Stimulated activated CD8-positive, alpha-beta memory T cell treated with anti-CD3 and anti-CD28 coated beads, Interleukin-15, amount 100 ng/mL, for 24 hours (primary cell): ENCODE results near the gene SAMD11.

Experiments
- DNase-seq: peaks from one replicate; pipeline ENCODE4 v3.0.0-alpha.2; 2020; ENCODE audit warnings: low read depth

Gene SAMD11

GRCh38 chr1:917466-918091 lies 6.1 kb upstream of the SAMD11 start:
- no peak for DNase-seq

DNA sequence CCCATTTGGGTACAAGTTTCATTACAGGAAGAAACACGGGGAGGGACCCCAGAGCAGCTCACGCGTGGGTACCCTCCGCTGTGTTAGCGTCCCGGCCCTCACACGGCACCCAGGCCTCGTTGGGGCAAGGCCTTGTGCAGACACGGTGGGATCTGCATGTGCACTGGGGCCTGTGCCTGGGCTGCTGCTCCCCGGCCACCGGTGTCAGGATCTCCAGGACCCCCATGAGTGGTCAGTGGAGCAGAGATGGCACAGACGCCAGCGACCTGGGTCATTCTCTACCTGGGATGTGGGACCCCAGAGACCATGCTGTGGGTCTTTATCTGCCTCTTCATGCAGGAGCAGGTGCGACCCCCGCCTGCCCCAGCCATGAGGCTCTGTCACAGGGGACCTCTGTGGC lies 5.4 kb upstream of the SAMD11 start:
- DNase-seq, result no peak

DNA sequence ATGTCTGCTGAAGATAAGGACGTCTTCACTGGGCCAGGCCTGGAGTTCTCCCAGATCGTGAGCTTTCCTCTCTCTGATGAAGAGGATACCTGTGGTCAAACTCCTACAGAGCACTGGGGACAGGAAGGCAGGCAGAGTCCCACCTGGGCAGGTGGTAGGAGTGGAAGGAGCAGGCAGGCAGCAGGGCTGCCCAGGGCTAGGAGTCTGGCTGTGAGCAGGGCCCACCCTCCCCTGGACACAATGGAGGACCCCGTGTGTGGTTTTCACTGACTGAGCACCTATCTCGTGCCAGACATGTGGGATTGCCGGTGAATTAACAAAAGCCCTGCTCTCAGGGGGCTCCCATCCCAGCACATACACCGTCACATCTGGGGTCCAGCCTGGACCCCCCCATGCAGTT lies 4.9 kb upstream of the SAMD11 start:
- DNase-seq, result no peak

GRCh38 chr1:919271-919872 lies 4.4 kb upstream of the SAMD11 start:
- no peak for DNase-seq

- DNase-seq, result no peak
Observed at GRCh38 chr1:920010-920409, 3.7 kb upstream of the SAMD11 start.

DNA sequence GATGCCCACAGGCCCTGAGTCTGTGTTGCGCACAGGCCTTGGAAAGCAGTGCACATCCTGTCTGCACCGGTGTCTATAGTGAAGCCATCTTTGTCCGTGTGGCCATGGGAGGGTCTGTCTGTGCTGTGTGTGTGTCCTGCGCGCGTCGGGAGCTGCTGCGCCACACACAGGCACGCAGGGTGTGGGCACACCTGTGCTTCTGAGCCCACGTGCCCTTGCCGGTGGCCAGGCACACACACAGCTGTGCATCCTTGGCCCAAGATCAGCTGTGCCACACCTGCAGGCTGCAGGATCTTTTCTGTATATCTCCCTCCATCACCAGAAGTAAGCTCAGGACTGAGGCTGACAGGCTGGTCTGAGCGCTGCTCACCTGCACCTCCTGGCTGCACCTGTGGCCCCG lies 3.2 kb upstream of the SAMD11 start:
- DNase-seq, result no peak

- no peak for DNase-seq
Observed at GRCh38 chr1:921011-921837, 2.5 kb upstream of the SAMD11 start.

DNA sequence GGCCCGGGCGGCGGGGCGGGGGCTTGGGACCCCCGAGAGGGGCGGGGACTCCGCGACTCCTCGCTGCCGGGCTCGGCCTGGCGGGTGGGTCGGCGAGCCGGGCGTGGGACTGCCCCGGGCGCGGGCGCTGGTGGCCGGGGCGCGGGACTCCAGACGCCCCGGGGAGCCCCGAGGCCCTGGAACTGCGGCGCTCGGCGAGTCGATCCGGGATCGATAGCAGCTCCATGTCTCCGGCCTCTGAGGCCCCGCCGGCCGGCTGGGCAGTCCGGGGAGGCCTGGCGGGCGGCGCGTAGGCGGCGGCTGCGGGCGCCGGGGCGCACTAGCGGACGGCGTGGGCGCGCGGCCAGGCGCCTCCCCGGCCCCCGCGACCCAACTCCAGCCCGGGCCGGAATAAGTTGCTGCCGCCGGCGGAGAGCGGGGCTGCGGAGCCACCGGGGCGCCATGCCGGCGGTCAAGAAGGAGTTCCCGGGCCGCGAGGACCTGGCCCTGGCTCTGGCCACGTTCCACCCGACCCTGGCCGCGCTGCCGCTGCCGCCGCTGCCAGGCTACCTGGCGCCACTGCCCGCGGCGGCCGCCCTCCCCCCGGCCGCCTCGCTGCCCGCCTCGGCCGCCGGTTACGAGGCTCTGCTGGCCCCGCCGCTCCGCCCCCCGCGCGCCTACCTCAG lies 400 bp downstream of the SAMD11 start:
- DNase-seq, result no peak

DNA sequence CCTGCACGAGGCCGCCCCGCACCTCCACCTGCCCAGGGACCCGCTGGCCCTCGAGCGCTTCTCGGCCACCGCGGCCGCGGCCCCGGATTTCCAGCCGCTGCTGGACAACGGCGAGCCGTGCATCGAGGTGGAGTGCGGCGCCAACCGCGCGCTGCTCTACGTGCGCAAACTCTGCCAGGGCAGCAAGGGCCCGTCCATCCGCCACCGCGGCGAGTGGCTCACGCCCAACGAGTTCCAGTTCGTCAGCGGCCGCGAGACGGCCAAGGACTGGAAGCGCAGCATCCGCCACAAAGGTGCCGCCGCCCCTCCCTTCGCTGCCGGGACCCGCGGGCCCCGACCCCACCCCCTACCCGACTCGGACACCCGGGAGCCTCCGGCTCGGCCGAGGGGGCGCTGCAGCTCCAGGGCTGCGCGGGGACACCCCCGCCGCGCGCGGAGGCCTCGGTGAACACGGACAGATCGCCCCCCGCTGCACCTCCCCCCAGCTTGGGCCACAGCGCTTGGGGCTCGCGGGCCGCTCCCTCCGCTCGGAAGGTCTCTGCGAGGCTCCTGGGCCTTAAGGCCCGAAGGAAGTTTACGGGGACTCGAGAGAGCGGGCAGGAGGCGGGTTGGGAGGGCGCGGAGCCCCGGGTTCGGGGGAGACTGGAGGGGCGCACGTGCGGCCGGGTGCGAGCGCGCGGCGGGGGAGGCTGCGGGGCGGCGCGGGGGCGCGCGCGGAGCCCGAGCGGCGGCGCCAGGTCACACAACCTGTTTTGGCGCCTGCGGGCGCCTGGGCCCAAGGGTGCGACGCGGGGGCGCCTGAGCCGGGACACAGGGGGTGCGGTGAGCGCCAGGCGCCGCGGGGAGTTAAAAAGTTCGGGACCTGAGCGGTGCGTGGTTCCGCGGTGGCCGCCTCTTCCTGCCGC lies 1.2 kb downstream of the SAMD11 start:
- DNase-seq, result no peak

- DNase-seq, result no peak
Observed at GRCh38 chr1:925561-926421, 2.1 kb downstream of the SAMD11 start.

- no peak for DNase-seq
Observed at GRCh38 chr1:927234-927633, 3.5 kb downstream of the SAMD11 start.

DNA sequence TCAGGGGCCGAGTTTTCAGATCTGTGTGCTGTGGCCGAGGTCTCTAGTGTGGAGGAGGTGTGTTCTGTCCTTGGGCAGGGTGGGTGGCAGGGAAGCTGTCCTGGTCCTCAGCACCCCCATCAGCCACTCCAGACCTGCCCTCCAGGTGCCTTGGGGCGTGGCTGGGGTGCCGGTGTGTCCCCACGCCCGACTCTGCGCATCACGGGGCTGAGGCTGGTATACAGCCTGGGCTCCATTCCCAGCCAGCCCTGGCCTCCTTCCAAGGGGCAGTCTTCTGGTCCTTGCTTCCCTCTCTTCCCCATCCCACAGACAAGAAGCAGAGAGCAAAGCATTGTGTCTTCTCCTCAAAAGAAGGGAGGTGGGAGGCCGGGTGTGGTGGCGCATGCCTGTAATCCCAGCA lies 4.0 kb downstream of the SAMD11 start:
- DNase-seq, result no peak

- DNase-seq, result no peak
Observed at GRCh38 chr1:928825-929661, 5.3 kb downstream of the SAMD11 start.

DNA sequence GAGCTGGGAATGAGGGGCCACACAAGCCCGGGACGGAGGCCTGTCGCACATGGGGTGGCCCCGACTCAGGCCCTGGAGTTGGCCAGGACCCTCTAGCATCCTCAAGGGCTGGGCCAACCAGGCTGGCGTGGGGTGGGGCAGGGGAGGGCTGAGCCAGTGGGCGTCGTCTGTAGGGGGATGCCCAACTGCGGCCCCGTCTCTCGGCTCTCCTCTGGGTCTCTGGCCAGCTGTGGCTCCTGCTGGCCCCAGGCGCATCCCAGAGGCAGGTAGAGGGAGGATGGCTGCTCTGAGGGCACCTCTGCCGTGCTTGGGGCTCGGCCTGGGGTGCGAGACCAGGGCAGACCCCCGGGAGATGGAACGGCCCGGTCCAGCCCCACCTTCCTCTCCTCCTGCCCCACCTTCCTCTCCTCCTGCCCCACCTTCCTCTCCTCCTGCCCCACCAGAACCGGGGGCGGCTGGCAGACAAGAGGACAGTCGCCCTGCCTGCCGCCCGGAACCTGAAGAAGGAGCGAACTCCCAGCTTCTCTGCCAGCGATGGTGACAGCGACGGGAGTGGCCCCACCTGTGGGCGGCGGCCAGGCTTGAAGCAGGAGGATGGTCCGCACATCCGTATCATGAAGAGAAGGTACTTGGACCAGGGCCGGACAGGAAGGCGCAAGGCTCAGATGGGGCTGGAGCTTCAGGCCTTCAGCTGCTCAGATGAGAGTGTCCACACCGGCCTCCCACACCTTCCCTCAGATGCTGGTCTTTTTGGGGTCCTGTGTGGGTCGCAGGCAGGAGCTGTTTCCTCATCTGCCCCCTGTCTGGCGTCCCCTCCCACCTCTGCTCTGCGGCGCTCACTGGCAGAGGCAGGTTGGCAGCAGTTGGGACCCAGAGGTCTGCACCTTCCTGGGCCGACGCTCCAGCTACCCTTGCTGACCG lies 6.2 kb downstream of the SAMD11 start:
- no peak for DNase-seq

DNA sequence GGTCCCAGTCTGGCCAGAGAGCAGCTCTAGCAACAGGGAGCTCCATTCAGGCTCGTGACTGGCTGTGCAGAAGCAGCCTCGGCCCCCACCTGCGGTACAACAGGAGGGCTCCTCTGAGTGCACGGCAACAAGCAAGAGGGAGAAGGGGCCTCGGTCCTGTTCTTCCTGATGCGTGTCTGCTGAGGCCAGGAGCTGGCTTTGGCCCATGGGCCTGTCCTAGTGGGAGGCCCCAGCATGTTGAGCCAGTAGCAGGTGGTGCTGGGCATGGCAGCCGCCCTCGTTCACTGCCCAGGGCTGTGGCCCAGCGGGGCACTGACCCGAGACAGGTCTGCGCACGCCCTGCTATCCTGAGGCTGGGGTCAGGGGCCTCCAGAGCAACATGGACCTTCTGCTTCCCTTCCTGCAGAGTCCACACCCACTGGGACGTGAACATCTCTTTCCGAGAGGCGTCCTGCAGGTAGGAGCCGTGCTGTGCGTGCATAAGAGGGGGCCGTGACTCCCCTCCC lies 7.0 kb downstream of the SAMD11 start:
- no peak for DNase-seq

GRCh38 chr1:931380-932172 lies 7.9 kb downstream of the SAMD11 start:
- no peak for DNase-seq

GRCh38 chr1:932173-932510 lies 8.4 kb downstream of the SAMD11 start:
- DNase-seq, result no peak
